SK-N-SH treated with all-trans-retinoic acid at 6 μM for 48 hours (cell line): ENCODE results near the gene C3orf18.

ENCODE experiments used
- ATAC-seq: fragments of 200-7000 bp; cut with Tn5 transposase; 3 replicates; pipeline ENCODE4 v1.9.1; 2020; ENCODE audit warnings: mild to moderate bottlenecking, moderate library complexity
- ARNTL ChIP-seq: fragments of 450-650 bp; formaldehyde crosslinking; IDR thresholded peaks from 2 replicates; pipeline ENCODE4 v1.5.0; 2020; ENCODE audit warnings: low read depth, mild to moderate bottlenecking, moderate library complexity, borderline replicate concordance
- BACH2 ChIP-seq: fragments of 250-450 bp; sonication (Bioruptor Pico); IDR thresholded peaks from 2 replicates; pipeline ENCODE4 v1.9.0; 2021; ENCODE audit warnings: mild to moderate bottlenecking, borderline replicate concordance
- CREB5 ChIP-seq: fragments of 250-450 bp; sonication (Bioruptor Pico); IDR thresholded peaks from 2 replicates; pipeline ENCODE4 v1.5.1; 2020; ENCODE audit warnings: low read depth, mild to moderate bottlenecking, moderate library complexity
- CSDC2 ChIP-seq: fragments of 250-450 bp; sonication (Bioruptor Pico); IDR thresholded peaks from 2 replicates; pipeline ENCODE4 v1.5.0; 2020; ENCODE audit warnings: mild to moderate bottlenecking, moderate library complexity
- CSRNP3 ChIP-seq: fragments of 250-450 bp; sonication (Bioruptor Pico); IDR thresholded peaks from 2 replicates; pipeline ENCODE4 v1.5.1; 2021; ENCODE audit warnings: mild to moderate bottlenecking, moderate library complexity
- ESRRG ChIP-seq: fragments of 250-450 bp; sonication (Bioruptor Pico); IDR thresholded peaks from 2 replicates; pipeline ENCODE4 v1.6.1; 2021; ENCODE audit warnings: mild to moderate bottlenecking
- GLIS3 ChIP-seq: fragments of 250-450 bp; sonication (Bioruptor Pico); IDR thresholded peaks from 2 replicates; pipeline ENCODE4 v1.5.0; 2020; ENCODE audit warnings: mild to moderate bottlenecking, moderate library complexity
- ISL1 ChIP-seq: fragments of 250-450 bp; sonication (Bioruptor Pico); IDR thresholded peaks from 2 replicates; pipeline ENCODE4 v2.1.2; 2022; ENCODE audit warnings: mild to moderate bottlenecking, moderate library complexity
- OSR1 ChIP-seq: fragments of 250-450 bp; sonication (Bioruptor Pico); IDR thresholded peaks from 2 replicates; pipeline ENCODE4 v1.8.0; 2022; ENCODE audit warnings: moderate library complexity, mild to moderate bottlenecking, inconsistent platforms
- POU6F1 ChIP-seq: fragments of 250-450 bp; sonication (Bioruptor Pico); IDR thresholded peaks from 2 replicates; pipeline ENCODE4 v1.8.0; 2021; ENCODE audit warnings: low read depth, mild to moderate bottlenecking, moderate library complexity, borderline replicate concordance
- PPARA ChIP-seq: fragments of 250-450 bp; sonication (Bioruptor Pico); IDR thresholded peaks from 2 replicates; pipeline ENCODE4 v1.5.0; 2020; ENCODE audit warnings: mild to moderate bottlenecking, borderline replicate concordance
- RARB ChIP-seq: fragments of 250-450 bp; sonication (Bioruptor Pico); IDR thresholded peaks from 2 replicates; pipeline ENCODE4 v1.8.0; 2021; ENCODE audit warnings: mild to moderate bottlenecking, moderate library complexity
- SNAI2 ChIP-seq: fragments of 250-450 bp; sonication (Bioruptor Pico); IDR thresholded peaks from 2 replicates; pipeline ENCODE4 v1.5.0; 2020; ENCODE audit warnings: mild to moderate bottlenecking, moderate library complexity
- TCF4 ChIP-seq: fragments of 250-450 bp; sonication (Bioruptor Pico); IDR thresholded peaks from 2 replicates; pipeline ENCODE4 v1.8.0; 2021; ENCODE audit warnings: mild to moderate bottlenecking, moderate library complexity, borderline replicate concordance
- TOX ChIP-seq: fragments of 250-450 bp; sonication (Bioruptor Pico); IDR thresholded peaks from 2 replicates; pipeline ENCODE4 v1.8.0; 2021; ENCODE audit warnings: mild to moderate bottlenecking, moderate library complexity, borderline replicate concordance
- TSHZ2 ChIP-seq: fragments of 250-450 bp; sonication (Bioruptor Pico); IDR thresholded peaks from 2 replicates; pipeline ENCODE4 v1.5.0; 2020; ENCODE audit warnings: mild to moderate bottlenecking, moderate library complexity
- ZC3H10 ChIP-seq: fragments of 250-450 bp; sonication (Bioruptor Pico); IDR thresholded peaks from 2 replicates; pipeline ENCODE4 v1.5.1; 2021; ENCODE audit warnings: mild to moderate bottlenecking, moderate library complexity
- ZFP30 ChIP-seq: fragments of 450-650 bp; formaldehyde crosslinking; IDR thresholded peaks from 2 replicates; pipeline ENCODE4 v1.5.0; 2022; ENCODE audit warnings: mild to moderate bottlenecking, moderate library complexity
- ZNF565 ChIP-seq: fragments of 450-650 bp; formaldehyde crosslinking; conservative IDR thresholded peaks from 2 replicates; pipeline ENCODE4 v1.5.0; 2020; ENCODE audit warnings: low read depth, mild to moderate bottlenecking, moderate library complexity

Gene C3orf18

GRCh38 chr3:50606596-50606995 is 39.0 kb upstream of the C3orf18 start:
- no peak for TF ChIP-seq GLIS3 (CRISPR knock-in tag)
- no peak for TF ChIP-seq ZC3H10
- TF ChIP-seq SNAI2 (CRISPR knock-in tag): no peak
- no peak for TF ChIP-seq TSHZ2
- TF ChIP-seq ARNTL (CRISPR knock-in tag): no peak
- no peak for TF ChIP-seq CSDC2 (CRISPR knock-in tag)
- no peak for TF ChIP-seq BACH2 (CRISPR knock-in tag)
- TF ChIP-seq ZFP30 (CRISPR knock-in tag): no peak
- TF ChIP-seq CSRNP3 (CRISPR knock-in tag): no peak
- no peak for TF ChIP-seq POU6F1
- ATAC-seq: no peak

GRCh38 chr3:50605901-50606326 is 38.4 kb upstream of the C3orf18 start:
- ATAC-seq: no peak
- no peak for TF ChIP-seq POU6F1
- no peak for TF ChIP-seq CSDC2 (CRISPR knock-in tag)
- TF ChIP-seq SNAI2 (CRISPR knock-in tag): no peak

GRCh38 chr3:50604628-50605588 is 37.4 kb upstream of the C3orf18 start:
- no peak for TF ChIP-seq OSR1
- no peak for TF ChIP-seq ISL1
- no peak for TF ChIP-seq CREB5 (CRISPR knock-in tag)
- TF ChIP-seq RARB (CRISPR knock-in tag): no peak
- no peak for TF ChIP-seq ESRRG (CRISPR knock-in tag)
- TF ChIP-seq ZFP30 (CRISPR knock-in tag): no peak
- TF ChIP-seq TOX (CRISPR knock-in tag): no peak
- TF ChIP-seq GLIS3 (CRISPR knock-in tag): no peak
- no peak for TF ChIP-seq ZNF565 (CRISPR knock-in tag)
- ATAC-seq: no peak

- TF ChIP-seq RARB (CRISPR knock-in tag): no peak
- TF ChIP-seq GLIS3 (CRISPR knock-in tag): no peak
- no peak for TF ChIP-seq TCF4 (CRISPR knock-in tag)
- no peak for TF ChIP-seq POU6F1
- no peak for TF ChIP-seq OSR1
- TF ChIP-seq PPARA (CRISPR knock-in tag): no peak
- ATAC-seq: no peak
Measured at GRCh38 chr3:50604110-50604621, 36.6 kb upstream of the C3orf18 start.
